Activated CD4-positive, alpha-beta T cell treated with anti-CD3 and anti-CD28 coated beads, Interleukin-2, amount 50 U/mL, for 4 hours (primary cell): ENCODE results near the gene MAP3K13.
"Not testable (repeated sequence)": the region's sequence is repeated elsewhere in the genome, so short reads cannot be mapped to it uniquely, and the experiment has no call there.

ENCODE experiments used
- DNase-seq, 2 experiments: peaks; one replicate each; pipeline ENCODE4 v3.0.0-alpha.2; 2020

Gene MAP3K13

GRCh38 chr3:185341616-185342458 lies 21.1 kb upstream of the MAP3K13 start:
- no peak for DNase-seq

- no peak for DNase-seq
Measured at GRCh38 chr3:185342459-185343174, 20.3 kb upstream of the MAP3K13 start.

- DNase-seq: no peak
Measured at GRCh38 chr3:185347399-185347798, 15.5 kb upstream of the MAP3K13 start.

- DNase-seq: no peak
Measured at GRCh38 chr3:185350841-185351240, 12.1 kb upstream of the MAP3K13 start.

GRCh38 chr3:185351396-185351795 lies 11.5 kb upstream of the MAP3K13 start:
- no peak for DNase-seq

- DNase-seq: no peak
Measured at GRCh38 chr3:185353225-185353624, 9.7 kb upstream of the MAP3K13 start.

- peak; percentile 50 to 51 for DNase-seq
Measured at GRCh38 chr3:185353823-185354614, 8.9 kb upstream of the MAP3K13 start.

GRCh38 chr3:185356499-185356898 lies 6.4 kb upstream of the MAP3K13 start:
- no peak for DNase-seq

GRCh38 chr3:185361920-185362319 lies 1.0 kb upstream of the MAP3K13 start:
- no peak for DNase-seq

- DNase-seq: no peak
Measured at GRCh38 chr3:185363662-185364203, 797 bp downstream of the MAP3K13 start.

GRCh38 chr3:185365291-185366073 lies 2.5 kb downstream of the MAP3K13 start:
- DNase-seq: no peak

- no peak for DNase-seq
Measured at GRCh38 chr3:185366074-185366335, 3.1 kb downstream of the MAP3K13 start.

GRCh38 chr3:185366913-185367312 lies 4.0 kb downstream of the MAP3K13 start:
- no peak for DNase-seq

GRCh38 chr3:185370349-185370748 lies 7.4 kb downstream of the MAP3K13 start:
- DNase-seq: not testable (repeated sequence)

- DNase-seq: no peak
Measured at GRCh38 chr3:185371306-185372074, 8.6 kb downstream of the MAP3K13 start.

- DNase-seq: no peak
Measured at GRCh38 chr3:185381320-185382058, 18.6 kb downstream of the MAP3K13 start.

GRCh38 chr3:185382154-185382553 lies 19.2 kb downstream of the MAP3K13 start:
- DNase-seq: no peak

GRCh38 chr3:185386515-185386914 lies 23.6 kb downstream of the MAP3K13 start:
- not testable (repeated sequence) for DNase-seq

- no peak for DNase-seq
Measured at GRCh38 chr3:185387646-185388045, 24.7 kb downstream of the MAP3K13 start.

- DNase-seq: no peak
Measured at GRCh38 chr3:185393055-185393454, 30.1 kb downstream of the MAP3K13 start.

GRCh38 chr3:185397676-185398075 lies 34.7 kb downstream of the MAP3K13 start:
- no peak for DNase-seq
